GM18909 (cell line): ENCODE measurements around the gene RHOD.

Experiments
- ATAC-seq: cut with Tn5 transposase; IDR thresholded peaks from one replicate; pipeline ENCODE4 v1.9.1; 2021; ENCODE audit warnings: mild to moderate bottlenecking; ENCODE audit not compliant: unreplicated experiment, poor library complexity

RHOD gene

DNA sequence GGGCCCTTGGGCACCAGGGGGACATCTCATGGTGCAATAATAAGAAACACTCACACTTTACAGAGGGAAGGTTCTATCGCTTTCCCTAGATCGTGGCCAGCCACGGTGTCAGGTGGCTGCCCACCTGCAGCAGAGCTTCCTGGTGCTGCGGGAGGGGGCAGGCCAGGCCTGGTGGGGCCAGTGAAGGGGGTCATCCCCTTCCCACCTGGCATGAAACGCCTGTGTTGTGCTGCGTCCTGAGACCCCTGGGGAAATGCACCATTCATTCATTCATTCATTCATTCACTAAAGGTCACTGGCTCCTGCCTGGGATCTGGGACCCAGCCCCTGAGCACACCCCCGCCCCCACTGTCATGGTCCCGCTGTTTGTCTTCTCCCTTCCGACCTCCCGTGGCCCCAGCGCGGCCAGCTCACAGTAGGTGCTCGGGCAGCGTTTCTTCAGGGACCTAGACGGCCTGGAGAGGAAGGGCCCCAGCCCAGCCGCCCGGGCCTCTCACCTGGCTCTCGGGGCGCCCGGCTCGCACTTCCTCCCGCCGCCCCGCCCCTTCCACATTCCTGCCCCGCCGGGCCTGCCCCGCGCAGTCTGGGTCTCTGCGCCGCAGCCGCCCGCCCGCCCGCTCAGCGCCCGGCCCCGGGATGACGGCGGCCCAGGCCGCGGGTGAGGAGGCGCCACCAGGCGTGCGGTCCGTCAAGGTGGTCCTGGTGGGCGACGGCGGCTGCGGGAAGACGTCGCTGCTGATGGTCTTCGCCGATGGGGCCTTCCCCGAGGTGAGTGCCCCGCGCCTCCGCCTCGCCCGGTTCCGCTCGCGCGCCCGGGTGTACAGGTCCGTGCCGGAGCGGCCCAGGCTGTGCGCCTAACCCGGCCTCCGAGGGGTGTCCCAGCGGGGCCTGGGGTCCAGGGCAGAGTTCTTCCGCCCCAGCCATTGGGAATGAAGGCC, at the start of gene RHOD:
Gene RHOD, plus strand, starts transcription at position 581 of the 938 bp plus-strand sequence. Its CDS starts 56 bp downstream, at position 637.
- ATAC-seq, result no peak

DNA sequence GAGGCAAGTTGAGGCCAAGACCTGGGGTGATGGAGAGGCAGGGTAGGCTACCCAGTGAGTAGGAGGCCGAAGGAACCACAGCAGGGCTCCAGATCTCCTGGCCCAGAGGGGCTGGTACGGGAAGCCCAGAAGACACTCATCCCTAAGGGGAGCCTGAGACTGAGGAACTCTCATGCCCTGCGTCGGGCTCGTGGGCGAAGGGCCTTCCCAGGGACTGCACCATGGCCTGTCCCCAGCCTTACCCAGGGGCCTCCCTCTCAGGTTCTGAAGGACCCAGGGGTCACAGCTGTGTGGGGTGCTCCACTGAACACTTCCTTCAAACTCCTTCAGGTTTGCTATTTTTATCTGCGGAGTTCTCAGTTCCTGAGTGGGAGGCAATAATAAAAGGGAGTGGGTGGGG, 49.5 kb upstream of the RHOD start:
- no peak for ATAC-seq

DNA sequence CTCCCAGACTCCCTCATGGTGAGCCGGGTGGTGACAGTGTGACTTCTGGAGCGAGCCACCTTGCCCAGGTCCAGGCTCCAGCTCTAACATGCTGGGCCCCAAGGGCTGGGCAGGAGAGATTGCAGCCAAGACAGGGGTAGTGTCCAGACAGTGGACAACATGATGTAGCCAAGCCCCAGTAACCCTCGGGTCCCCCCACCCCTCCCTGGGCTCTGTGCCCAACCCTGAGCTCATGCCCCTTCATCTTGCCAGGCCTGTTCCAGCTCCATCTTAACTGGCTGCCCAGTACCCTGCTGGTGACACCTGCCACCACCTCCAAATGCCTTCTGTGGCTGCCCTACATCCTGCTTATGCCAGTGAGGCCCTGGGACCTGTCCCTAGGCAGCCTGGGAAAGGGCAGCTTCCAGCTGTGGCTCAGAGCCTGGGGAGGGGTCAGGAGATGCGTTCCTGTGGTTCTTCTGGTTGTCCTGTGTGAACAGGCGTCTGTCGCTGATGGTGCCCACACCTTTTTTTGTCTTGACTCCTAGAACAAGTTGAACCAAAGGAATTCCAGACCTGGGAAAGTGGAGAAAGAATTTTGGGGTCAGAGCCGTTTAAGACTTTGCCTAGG, 46.2 kb upstream of the RHOD start:
- ATAC-seq, result no peak

GRCh38 chr11:67013511-67014045, 43.1 kb upstream of the RHOD start:
- no peak for ATAC-seq

DNA sequence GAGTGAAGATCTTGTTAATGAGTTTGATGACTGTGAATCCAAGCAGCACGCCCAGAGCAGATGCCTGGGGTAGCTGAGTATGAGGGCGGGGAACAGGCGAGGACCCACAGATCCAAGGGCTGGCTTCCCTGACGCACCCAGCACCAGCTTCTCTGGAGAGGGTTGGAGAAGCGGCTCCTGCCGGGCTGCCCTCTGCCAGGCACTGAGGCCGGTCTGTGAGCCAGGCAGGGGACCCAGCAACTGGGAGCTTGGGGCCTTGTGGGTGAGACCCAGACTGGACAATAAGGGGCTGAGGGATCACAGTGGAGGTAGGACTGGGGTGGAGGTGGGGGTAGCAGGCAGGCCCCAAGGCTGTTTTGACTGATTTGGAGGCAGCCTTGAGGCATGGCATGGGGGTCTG, 42.3 kb upstream of the RHOD start:
- ATAC-seq, result no peak

DNA sequence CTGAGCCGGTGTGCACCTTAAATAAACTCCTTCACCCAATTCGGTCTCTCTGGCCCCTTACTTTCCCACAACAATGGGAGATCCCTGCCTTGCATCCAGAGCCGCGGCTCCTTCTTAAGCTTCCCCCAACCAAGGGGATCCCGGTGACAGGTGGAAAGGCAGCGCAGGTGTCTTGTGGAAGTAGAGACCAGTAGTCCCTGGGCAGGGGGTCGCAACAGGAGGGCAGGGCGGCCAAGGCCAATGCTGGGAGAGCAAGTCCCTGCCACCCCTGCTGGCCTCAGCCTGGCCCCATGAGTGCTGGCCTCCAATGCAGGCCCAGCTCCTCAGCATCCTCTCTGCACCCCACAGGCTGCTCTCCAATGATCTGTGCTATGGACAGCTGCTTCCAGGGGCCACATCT, 41.6 kb upstream of the RHOD start:
- no peak for ATAC-seq

GRCh38 chr11:67016550-67016949, 40.1 kb upstream of the RHOD start:
- ATAC-seq, result no peak

GRCh38 chr11:67020949-67021348, 35.7 kb upstream of the RHOD start:
- no peak for ATAC-seq

DNA sequence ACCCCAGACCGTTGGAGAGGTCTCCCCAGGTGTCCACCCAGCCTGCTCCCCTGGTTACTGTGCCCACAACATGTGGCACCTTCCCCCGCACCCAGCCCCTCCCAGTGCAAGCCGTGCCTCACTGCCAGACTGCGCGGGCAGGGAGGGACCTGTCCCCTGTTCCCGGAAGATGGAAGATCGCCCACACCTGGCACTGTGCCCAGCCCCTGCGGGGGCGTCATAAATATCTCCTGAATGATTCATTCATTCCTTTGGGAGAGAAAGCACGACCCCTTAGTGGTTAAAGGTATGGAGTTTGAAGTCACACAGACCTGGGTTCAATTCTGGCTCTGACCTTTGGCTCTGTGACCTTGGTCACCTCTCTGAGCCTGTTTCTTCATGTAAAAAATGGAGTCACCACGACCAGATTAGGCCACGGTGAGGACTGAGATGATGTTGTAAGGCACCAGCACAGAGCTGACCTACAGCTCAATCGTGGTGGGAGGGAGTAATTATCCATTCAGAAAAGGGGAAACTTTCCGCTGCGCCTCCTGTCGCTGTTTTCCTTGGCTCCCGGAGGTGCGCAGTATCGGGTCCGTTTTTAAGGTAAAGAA, 34.2 kb upstream of the RHOD start:
- ATAC-seq, result no peak

DNA sequence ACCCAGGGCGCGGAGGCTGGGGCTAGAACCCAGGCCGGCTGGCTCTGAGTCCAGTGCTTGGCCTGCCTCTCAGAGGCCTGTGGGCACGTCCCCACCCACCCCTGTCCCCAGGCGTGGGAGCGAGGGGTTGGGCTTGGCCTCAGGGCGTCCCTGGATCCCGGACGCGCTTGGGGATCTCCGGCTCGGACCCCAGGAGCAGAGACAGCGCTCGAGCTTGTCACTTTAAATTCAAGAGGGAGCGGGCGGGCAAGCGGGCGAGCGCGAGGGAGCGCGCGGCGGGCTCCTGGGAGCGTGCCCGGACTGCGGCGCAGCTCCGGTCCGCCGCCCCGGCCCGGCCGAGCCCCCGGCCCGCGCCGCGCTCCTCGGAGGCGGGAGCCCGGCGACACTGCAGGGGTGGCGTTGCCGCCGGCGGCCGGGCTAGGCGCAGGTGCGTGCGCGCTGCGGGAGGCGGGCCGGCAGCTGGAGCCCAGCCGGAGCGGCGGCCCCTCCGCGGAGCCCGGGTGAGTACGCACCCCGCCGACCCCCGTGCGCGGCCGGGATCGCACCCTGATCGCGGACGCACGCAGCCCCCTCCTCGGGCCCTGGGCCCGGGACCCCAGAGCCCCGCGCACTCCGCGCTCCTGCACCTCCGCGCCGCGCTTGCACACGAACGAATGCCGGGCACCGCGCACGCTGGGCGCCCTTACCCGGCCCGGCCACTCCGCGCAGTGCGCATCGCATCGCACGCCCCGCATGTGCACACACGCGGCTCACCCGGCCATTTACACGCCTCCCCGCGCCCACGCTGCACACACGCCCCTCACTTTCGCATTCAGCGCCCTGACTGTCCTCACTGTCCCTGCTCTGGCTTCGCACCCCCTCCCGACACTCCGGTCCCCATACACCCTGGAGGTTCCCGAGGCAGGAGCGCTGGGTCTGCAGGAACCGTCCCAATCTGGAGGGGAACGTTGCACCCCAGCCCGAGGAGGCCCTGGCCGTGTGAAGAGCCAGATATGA, 33.4 kb upstream of the RHOD start, which contains the start of gene SYT12:
Gene SYT12, plus strand, starts transcription at position 174 of the 996 bp plus-strand sequence. CDS start 7,011 bp downstream, outside the sequence.
- no peak for ATAC-seq

DNA sequence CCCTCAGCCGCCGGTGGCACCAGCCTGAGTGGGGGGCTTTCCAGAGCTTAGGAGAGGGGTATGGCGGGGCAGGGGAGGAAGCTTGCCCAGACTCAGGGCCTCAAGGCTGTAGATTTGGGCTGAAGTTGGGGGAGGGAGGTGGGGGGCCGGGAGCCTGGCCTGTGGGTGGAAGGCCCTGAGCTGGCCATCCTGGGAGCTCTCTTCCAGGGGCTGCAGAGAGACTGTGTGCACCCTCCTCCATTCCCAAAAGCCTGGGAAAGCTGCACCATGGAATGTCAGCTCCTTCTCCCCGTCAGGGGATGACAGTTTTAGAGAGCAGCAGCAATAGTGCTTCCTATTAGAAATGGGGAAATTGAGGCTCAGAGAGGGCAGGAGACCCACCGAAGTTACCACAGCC, 32.7 kb upstream of the RHOD start:
- no peak for ATAC-seq

DNA sequence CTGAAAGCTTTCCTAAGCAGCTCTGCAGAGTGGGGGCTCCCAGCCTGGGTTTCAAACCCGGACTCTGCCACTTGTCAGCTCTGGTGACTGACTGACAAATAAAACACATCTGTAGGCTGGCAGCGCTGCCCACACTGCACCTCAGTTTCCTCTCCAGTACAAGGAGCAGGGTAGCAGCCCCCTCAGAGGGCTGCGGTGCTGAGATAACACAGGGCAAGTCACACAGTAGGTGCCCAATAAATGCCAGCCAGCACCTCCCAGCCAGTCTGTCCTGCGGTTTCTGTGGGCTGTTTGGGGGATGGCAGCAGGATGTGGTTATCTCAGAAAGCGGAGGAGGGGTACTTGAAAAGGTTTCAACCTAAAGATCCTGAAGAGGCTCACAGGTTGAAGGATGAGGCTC, 32.2 kb upstream of the RHOD start:
- ATAC-seq, result no peak

DNA sequence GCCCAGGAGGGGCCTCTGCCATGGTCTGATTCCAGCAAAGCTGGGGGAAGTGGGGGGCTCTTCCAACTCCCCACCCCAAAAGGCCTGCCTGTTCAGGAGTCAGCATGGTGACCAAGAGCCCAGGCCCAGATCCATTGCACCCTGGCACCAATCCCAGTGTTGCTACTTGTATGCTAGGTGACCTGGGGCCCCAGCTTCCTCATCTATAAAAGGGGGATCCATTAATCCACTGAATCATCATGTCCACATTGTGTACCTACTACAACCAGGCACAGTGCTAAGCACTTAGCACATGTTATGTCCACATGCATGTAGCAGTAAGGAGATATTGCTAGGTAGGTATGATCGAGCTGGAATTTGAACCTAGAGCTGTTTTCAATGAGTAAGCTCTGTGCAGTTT, 31.7 kb upstream of the RHOD start:
- ATAC-seq, result no peak

DNA sequence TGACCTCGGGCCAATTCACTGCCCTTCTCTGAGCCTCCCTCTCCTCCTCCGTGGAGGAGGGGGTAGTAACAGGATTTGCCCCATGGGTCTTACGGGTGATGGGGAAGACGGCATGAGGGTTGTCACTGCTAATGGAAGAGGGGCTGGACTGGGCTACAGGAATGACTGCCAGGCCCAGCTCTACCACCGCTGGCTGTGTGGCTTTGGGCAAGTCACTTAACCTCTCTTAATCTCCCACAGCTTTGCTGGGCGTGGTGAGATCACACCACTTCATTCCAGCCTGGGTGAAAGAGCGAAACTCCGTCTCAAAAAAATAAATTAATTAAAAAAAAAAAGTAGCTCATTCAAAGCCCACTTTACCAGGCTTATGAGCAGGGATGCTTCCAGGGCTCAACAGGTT, 30.9 kb upstream of the RHOD start:
- ATAC-seq, result no peak

DNA sequence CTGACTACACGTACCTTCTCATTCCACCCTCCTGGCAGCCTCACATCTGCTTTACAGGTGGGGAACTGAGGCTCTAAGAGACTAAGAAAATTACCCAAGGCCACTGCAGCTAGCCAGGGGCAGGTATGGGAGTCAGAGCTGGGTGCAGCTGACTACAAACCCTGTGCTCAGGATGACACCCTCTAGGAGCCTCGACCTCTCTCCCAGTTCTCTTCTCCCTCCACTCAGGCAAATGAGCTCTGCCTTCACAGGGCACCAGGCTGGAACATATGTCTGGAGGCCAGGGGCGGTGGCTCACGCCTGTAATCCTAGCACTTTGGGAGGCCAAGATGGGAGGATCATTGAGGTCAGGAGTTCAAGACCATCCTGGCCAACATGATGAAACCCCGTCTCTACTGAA, 29.7 kb upstream of the RHOD start:
- no peak for ATAC-seq

DNA sequence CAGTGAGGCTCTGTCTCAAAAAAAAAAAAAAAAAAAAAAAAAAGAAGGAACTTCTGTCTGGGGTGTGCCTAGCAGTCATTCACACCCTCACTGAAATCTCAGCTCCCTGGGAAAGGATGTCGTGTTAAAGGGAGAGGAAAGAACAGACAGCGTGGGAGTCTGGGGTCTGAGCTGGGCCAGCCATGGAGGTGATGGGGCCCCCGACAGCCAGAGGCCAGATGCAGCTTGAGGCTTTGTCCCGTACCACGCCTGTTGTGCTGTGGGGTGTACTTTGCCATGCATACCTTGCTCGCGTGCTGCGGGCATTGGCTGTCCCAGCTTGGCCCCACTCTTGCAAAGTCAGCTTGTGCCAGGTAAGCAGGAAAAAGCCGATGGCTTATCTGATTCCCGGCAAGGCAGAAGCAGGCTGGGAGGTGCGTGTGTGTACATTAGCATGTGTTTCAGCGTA, 29.1 kb upstream of the RHOD start:
- ATAC-seq, result no peak

DNA sequence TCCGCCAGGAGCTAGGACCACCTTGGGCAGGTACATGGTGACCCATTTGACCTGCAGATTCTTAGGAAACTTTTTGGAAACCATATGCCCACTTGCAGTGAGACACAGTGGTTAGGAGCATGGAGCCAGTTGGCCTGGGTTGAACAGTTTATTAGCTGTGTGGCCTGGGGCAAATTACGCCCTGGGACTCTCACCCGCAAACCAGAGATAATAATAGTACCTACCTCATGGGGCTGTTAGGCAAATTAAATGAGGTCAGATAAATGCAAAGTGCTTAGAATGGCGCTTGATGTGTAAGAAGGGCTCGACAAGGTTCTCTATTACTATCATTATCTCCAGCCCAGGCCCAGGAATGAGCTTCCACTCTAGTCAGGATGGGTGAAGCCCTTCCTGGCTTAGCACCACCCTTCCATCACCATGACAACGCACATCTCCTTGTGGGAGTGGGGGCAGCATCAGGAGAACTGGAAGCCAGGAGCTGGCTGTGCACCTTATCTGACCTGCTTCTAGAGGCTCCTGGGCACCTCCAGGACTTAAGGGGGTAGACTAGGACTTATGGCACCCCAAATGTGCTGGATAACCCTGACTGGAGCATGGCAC, 28.6 kb upstream of the RHOD start:
- peak; percentile 59 for ATAC-seq

DNA sequence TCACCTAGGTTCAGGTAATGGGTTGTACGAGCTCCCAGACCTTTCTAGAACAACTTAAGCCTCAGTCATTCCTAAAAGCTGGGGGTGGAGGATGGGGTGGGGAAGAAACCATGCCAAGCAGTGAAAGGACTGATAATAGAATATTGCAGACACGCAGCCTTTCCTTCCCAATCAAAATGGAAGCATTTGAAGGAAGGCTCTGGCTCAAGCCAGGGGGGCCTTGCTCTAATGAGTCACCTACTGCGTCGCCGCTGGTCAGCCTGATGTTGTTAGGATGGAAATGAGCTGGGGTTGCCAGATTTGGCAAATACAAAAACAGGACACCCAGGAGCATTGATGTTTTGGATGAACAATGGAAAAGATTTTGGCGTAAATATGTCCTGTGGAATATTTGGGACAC, 27.5 kb upstream of the RHOD start:
- ATAC-seq, result no peak

GRCh38 chr11:67030976-67031375, 25.7 kb upstream of the RHOD start:
- ATAC-seq, result no peak
